ENCODE data around the gene CLCN7. TPM values are rescaled to one million over a fixed set of nuclear protein-coding genes. Genes with fewer than 3 reads are reported as not detected.

The CLCN7 gene
- total RNA-seq, 1 donor from 2014 or later = 98.1 TPM

- Mint-ChIP-seq H3K36me3 (no peaks in the 10 kb centered on the region), H3K4me1 (ENCODE audit: unreplicated experiment) (peaks cover 8% of the 10 kb centered on the region), H3K4me3 (no peak overlapping the region), H3K9me3 (no peaks in the 10 kb centered on the region), H3K27ac (no peak overlapping the region), H3K27me3 (no peaks in the 10 kb centered on the region)
- TF ChIP-seq CTCF (conservative IDR thresholded peaks at IDR 0.05) = no peak
- DNase-seq (ENCODE audit: extremely low spot score, unreplicated experiment) = no peak
Measured at GRCh38 chr16:1495211-1495888, 20.5 kb upstream of the CLCN7 start.

GRCh38 chr16:1494711-1495110 is 19.9 kb upstream of the CLCN7 start:
- Mint-ChIP-seq H3K27ac (no peak overlapping the region), H3K36me3 (no peaks in the 10 kb centered on the region), H3K4me1 (ENCODE audit: unreplicated experiment) (peaks cover 8% of the 10 kb centered on the region), H3K27me3 (no peaks in the 10 kb centered on the region), H3K9me3 (no peaks in the 10 kb centered on the region), H3K4me3 (peak overlapping the region; percentile 97)
- DNase-seq (ENCODE audit: extremely low spot score, unreplicated experiment) = peak; percentile 63
- TF ChIP-seq CTCF (conservative IDR thresholded peaks at IDR 0.05) = no peak

- H3K9me3 Mint-ChIP-seq = no peaks in the 10 kb centered on the region
- H3K27ac Mint-ChIP-seq = peak overlapping the region; percentile 55
- peaks cover 8% of the 10 kb centered on the region for H3K4me1 Mint-ChIP-seq (ENCODE audit: unreplicated experiment)
- peak; percentile 38 for TF ChIP-seq CTCF (conservative IDR thresholded peaks at IDR 0.05)
- peak; percentile 69 for DNase-seq (ENCODE audit: extremely low spot score, unreplicated experiment)
- no peaks in the 10 kb centered on the region for H3K36me3 Mint-ChIP-seq
- H3K4me3 Mint-ChIP-seq = peak overlapping the region; percentile 97
- no peaks in the 10 kb centered on the region for H3K27me3 Mint-ChIP-seq
Measured at GRCh38 chr16:1494129-1494640, 19.4 kb upstream of the CLCN7 start.

GRCh38 chr16:1493746-1494094 is 18.9 kb upstream of the CLCN7 start:
- TF ChIP-seq CTCF (conservative IDR thresholded peaks at IDR 0.05) = no peak
- no peaks in the 10 kb centered on the region for H3K27me3 Mint-ChIP-seq
- peaks cover 8% of the 10 kb centered on the region for H3K4me1 Mint-ChIP-seq (ENCODE audit: unreplicated experiment)
- peak; percentile 70 for DNase-seq (ENCODE audit: extremely low spot score, unreplicated experiment)
- no peaks in the 10 kb centered on the region for H3K36me3 Mint-ChIP-seq
- H3K4me3 Mint-ChIP-seq = peak overlapping the region; percentile 97
- peak overlapping the region; percentile 55 for H3K27ac Mint-ChIP-seq
- no peaks in the 10 kb centered on the region for H3K9me3 Mint-ChIP-seq

- no peaks in the 10 kb centered on the region for H3K36me3 Mint-ChIP-seq
- peaks cover 8% of the 10 kb centered on the region for H3K4me1 Mint-ChIP-seq (ENCODE audit: unreplicated experiment)
- H3K27ac Mint-ChIP-seq = peak within 1 kb of the TSS; percentile 96
- peak within 1 kb of the TSS; percentile 97 for H3K4me3 Mint-ChIP-seq
- peak; percentile 25 for TF ChIP-seq CTCF (conservative IDR thresholded peaks at IDR 0.05)
- peak; percentile 89 for DNase-seq (ENCODE audit: extremely low spot score, unreplicated experiment)
- H3K27me3 Mint-ChIP-seq = peaks cover 3% of the 10 kb centered on the region
- no peaks in the 10 kb centered on the region for H3K9me3 Mint-ChIP-seq
Measured at GRCh38 chr16:1492923-1493745, 18.3 kb upstream of the CLCN7 start, which contains the start of gene TELO2. Gene TELO2 (plus strand): TSS chr16:1493360. CDS start chr16:1494282, 922 bp downstream.
